GM18508 (cell line): ENCODE measurements around the gene TMEM132C.
"Not testable (repeated sequence)": the region's sequence is repeated elsewhere in the genome, so short reads cannot be mapped to it uniquely, and the experiment has no call there.

ENCODE experiments used
- ATAC-seq: cut with Tn5 transposase; IDR thresholded peaks from one replicate; pipeline ENCODE4 v1.9.1; 2021; ENCODE audit warnings: moderate number of reproducible peaks; ENCODE audit not compliant: insufficient read depth, unreplicated experiment

Gene TMEM132C

DNA sequence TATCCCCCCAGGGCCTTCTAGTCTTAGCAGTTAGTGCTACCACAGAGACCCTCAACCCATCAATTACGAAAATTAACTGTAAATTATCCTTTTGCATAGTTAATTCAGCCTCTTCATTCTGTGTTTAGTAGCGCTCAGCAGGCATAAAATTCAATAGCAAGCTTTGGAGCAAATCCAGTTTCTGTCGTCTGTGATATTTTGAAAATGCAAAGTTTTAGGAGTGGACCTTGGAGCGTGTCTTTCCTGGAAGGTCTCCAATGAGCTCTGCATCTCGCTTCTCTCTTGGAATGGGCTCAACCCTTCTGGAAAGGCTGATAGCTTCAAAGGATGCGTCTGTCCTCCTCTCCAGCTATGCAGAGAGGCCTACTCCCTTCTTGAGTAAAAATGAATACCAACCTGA lies 333.9 kb downstream of the TMEM132C start:
- ATAC-seq, result no peak

GRCh38 chr12:128603573-128604115 lies 336.7 kb downstream of the TMEM132C start:
- no peak for ATAC-seq

- not testable (repeated sequence) for ATAC-seq
Measured at GRCh38 chr12:128604219-128604618, 337.2 kb downstream of the TMEM132C start.

DNA sequence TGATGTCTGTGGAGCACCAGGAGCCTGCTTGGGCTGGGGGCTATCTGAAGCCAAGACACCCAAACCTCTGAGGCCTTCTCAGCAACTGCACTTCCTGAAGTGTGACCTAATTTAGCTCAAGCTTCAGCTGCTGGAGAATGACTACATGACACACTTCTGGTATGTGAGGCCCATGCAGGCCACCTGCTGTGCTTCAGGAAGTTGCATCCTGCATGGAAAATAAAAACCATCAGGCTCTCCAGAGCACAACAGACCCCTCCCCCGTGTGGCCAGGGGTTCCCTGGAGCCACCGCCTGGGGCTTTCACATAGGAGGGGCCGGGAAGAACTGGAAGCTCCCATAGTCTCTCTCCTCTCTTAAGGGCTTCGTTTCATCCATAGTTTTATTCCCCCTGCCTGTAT lies 339.1 kb downstream of the TMEM132C start:
- no peak for ATAC-seq

DNA sequence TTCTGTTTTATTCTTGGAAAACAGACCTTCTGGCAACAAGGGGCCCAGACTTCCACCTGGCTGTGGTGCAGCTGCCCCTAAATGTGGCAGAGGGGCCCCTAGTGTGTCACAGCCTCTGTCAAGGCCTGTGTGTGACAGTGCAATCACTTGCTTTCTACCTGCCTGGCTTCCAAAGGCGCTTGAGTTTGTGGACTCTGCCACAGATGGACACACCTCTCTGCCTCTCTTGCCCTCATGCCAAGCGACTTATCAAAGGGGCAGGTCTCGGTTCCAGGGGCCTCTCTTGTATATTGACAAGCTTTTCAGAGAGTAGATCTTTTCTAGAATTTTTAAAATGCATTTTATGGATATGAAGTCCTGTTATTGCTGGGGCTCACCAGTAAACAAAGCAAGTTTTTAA lies 339.6 kb downstream of the TMEM132C start:
- ATAC-seq, result no peak

DNA sequence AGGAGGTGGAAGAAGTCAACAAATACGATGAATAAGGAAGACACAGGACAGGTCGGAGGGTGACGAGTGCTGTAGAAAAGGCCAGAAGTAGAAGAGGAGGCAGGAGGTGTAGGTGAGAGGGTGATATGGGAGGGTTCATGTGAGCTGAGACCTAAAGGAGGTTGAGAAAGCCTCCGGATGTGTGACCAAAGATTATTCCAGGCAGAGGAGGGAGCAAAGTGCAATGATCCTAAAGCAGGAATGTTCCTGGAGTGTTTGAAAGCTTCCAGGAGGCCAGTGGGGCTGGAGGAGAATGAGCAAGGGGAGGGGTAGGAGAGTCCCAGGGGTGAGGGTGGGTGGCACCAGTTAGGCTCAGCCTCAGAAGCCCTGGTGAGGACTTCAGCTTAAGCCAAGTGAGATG lies 340.0 kb downstream of the TMEM132C start:
- no peak for ATAC-seq

GRCh38 chr12:128607641-128608040 lies 340.7 kb downstream of the TMEM132C start:
- ATAC-seq, result no peak

GRCh38 chr12:128609861-128610260 lies 342.9 kb downstream of the TMEM132C start:
- no peak for ATAC-seq

GRCh38 chr12:128611736-128612135 lies 344.8 kb downstream of the TMEM132C start:
- no peak for ATAC-seq

- ATAC-seq, result no peak
Measured at GRCh38 chr12:128612150-128612850, 345.3 kb downstream of the TMEM132C start.

DNA sequence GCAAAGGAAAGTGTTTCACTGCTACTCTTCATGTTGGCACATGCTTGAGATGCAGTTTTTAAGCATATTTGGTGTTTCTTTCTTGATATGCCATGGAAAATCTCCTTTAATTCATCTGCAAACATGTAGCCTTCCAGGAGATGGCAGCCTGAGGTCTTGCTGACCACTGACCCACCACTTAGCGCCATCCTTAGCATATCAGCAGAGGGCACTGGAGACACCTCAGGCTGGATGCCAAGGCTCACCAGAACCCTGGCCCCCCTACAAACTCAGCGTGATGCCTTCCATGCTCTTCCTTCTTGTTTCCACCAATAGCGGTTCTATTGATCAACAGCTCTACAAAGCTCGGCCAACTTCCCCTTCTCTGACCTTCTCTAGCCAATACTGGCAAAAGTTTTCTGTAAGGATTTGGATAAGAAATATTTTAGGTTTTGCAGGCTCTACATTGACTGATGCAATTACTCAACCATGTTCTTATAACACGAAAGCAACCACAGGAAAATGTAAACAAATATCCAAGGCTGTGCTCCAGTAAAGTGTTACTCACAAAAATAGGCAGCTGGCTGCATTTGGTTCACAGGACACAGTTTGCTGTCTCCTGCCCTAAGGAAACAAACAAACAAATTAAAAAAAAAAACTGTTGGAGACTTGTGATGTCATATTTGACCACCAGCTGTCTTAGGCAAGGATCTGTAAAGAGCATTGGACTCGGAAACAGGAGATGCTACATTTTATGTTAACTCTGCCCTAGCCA lies 347.0 kb downstream of the TMEM132C start:
- ATAC-seq, result no peak

- ATAC-seq, result no peak
Measured at GRCh38 chr12:128617304-128617833, 350.4 kb downstream of the TMEM132C start.

- ATAC-seq, result no peak
Measured at GRCh38 chr12:128619263-128619662, 352.3 kb downstream of the TMEM132C start.

GRCh38 chr12:128621304-128621703 lies 354.3 kb downstream of the TMEM132C start:
- ATAC-seq, result no peak

DNA sequence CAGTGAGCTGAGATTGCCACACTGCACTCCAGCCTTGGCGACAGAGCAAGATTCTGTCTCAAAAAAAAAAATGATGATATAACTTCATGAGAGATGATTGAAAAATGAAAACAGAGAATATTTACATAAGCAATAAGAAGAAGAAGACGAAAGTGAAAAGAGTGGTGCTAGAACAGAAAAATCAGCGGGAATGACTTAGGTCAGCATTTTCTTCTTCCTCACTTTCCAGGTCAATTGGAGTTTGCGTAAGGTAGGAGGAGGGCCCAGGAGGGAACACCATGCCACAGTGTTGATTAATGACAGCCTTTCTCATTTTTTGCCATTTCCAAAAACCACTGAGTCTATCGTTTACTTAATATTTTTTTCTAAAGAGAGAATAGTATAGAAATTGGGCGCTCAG lies 356.8 kb downstream of the TMEM132C start:
- ATAC-seq, result no peak

GRCh38 chr12:128626808-128627320 lies 359.9 kb downstream of the TMEM132C start:
- no peak for ATAC-seq

DNA sequence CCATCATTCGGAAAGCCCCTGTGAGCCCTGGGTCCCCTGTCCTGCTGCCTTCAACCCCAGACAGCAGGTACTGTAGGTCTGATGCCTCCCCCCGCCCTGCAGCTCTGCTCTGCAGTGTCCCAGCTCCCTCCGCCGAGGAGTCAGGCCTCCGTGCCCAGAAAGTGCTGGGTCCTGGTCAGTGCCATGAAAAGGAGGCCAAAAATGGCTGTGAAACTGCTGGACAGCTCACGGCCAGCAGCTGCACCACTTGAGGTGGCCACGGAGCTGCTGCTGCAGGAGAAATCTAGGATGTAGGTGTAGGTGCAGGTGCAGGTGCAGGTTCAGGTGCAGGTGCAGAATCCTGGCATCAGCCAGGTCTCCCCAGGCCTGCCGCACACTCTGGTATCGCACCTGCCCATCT lies 360.7 kb downstream of the TMEM132C start:
- no peak for ATAC-seq

DNA sequence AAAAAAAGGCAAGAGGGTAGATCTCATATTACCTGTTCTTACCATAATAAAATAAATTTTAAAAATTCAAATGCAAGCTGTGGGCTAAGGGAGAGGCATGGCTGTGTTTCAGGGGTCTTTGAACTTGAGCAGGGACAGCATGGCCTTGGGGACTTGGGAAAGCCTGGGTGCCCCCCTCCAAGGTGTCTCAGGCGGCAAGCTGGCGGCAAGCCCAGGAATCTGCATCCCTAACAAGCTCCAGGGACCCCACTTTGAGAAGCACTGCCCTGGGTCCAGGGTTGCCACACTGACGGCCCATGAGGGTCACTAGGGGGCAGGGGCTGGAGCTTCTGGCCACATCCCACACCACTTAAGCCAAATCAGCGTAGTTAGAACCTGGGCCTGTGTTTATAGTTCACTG lies 363.0 kb downstream of the TMEM132C start:
- ATAC-seq, result no peak

DNA sequence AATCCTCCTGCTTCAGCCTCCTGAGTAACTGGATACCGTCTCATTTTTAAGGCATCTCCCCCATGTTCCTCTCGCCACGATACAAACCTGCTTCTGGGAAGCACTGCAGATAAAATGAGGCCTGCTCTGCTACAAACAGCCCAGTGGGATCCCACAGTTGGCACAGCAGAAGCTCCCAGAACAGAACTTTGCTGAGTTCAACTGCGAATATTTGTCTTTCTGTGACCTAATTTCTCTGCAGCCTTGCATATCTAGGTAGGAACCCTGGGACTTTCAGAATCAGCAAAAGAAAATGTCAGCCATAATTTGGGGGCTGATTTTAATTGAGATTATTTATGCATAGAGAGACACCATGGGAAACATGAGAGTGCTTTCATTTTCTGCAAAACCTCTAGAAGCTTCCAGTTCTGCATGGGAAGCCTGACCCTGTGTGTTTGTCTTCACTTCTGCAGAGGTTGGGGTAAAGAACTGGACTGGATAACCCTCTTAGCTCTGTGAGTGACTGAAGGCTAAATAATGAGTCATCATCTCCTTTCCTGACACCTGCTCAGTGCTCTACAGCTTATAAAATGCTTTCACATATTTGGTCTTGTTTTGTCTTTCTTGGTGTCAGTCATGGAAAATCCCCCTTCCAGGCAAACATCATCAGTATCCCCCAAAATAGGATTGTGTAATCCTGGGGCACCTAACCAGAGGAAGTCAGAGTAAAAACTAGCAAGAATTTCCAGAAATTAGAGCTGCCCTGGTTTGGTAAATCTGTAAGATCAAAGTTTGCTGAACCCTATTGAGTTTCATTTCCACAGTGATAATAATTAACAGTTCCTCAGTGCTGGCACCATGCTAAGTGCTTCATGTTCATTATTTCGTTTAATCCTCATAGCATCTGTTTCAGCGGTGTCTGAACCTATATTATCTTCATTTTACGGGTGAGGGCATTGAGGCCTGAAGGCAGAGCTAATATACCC lies 371.0 kb downstream of the TMEM132C start:
- peak; percentile 98 for ATAC-seq

- ATAC-seq, result no peak
Measured at GRCh38 chr12:128639089-128639488, 372.1 kb downstream of the TMEM132C start.
